ENCODE data around the gene GMFB. TPM values are rescaled to one million over a fixed set of nuclear protein-coding genes. Genes with fewer than 3 reads are reported as not detected.
A peak's percentile ranks its signal among the peaks of the same experiment; 100 is the strongest.

The GMFB gene
- total and polyA plus RNA-seq, 10 of the 15 experiments (the other 5 are each of a cell fraction or from before 2014, with no cell fraction given): 29.3 to 71.0 (median 50.8) TPM

- H3K4me1 ChIP-seq (ENCODE audit: control insufficient read depth, insufficient read depth, low read length): peaks cover 13% of the 10 kb centered on the region
- peaks cover 0 to 3% of the 10 kb centered on the region in 2 experiments; a peak in 1 of 4 replicates for H3K36me3 ChIP-seq (ENCODE audit: control insufficient read depth in 2 of 2, insufficient read depth in 2 of 2, low read length in 1 of 2)
- no peaks in the 10 kb centered on the region for H3K27me3 ChIP-seq (replicated peaks in 1 of 2; ENCODE audit: control insufficient read depth in 2 of 2, insufficient read depth in 2 of 2, low read length in 1 of 2)
- 100% methylated on average over 3 of the region's 4 CpGs for WGBS (ENCODE audit: insufficient coverage, insufficient replicate concordance, low lambda C conversion rate, missing lambda C conversion rate)
- POLR2A ChIA-PET: interaction anchor here (2.7 kb wide), 1 partner anchor 41 kb away, joined by 8 read pairs; the partner anchor contains the start of gene CDKN3
- in situ Hi-C loops (cut with MboI): no loop called here
- SMC1A ChIA-PET (ENCODE audit: uncharacterized antibody, unreplicated experiment): interaction anchor here (0.8 to 2.0 kb wide), 6 partner anchors 15 to 47 kb away, joined by 3 to 6 read pairs (median 4); no protein-coding TSS in a partner anchor
- no peak for DNase-seq (ENCODE audit: low read depth, low spot score)
- FAIRE-seq: no peak
- H3K9me3 ChIP-seq (replicated peaks; ENCODE audit: control insufficient read depth, insufficient read depth, low read length): no peaks in the 10 kb centered on the region; the same call in 2 of the 3 replicates
- intact Hi-C loops (cut with micrococcal nuclease; ENCODE audit: unreplicated experiment): loop anchor here (5.0 kb wide), 1 partner anchor 41 kb away; the partner anchor contains the start of gene CDKN3
- TF ChIP-seq ZBTB33 (IDR thresholded peaks at IDR 0.05) (peak; percentile 35; the same call in 1 of the 2 replicates), IRF5 (IDR thresholded peaks at IDR 0.05; ENCODE audit: borderline replicate concordance) (no peak)
- RAD21 ChIA-PET (ENCODE audit: unreplicated experiment): interaction anchor here (4.7 kb wide), 1 partner anchor 41 kb away, joined by 16 read pairs; the partner anchor contains the start of gene CDKN3
- no peak overlapping the region for H3K9ac ChIP-seq (ENCODE audit: control insufficient read depth, insufficient read depth, low read length)
- BruUV-seq (replicated peaks): no TSS peak
- ATAC-seq: no peak
- peak overlapping the region; percentile 46; the same call in 1 of the 2 replicates for H3K4me3 ChIP-seq
- peak overlapping the region; percentile 60 for H3K4me2 ChIP-seq (ENCODE audit: control insufficient read depth, insufficient read depth)
- no peak overlapping the region for H2AFZ ChIP-seq (ENCODE audit: control insufficient read depth, low read depth, low read length)
- CTCF ChIA-PET: interaction anchor here (1.1 to 1.9 kb wide), 8 partner anchors 12 to 335 kb away, joined by 3 to 8 read pairs (median 4); partner anchors contain the start of gene CDKN3
- H3K27ac ChIP-seq (ENCODE audit: control insufficient read depth, insufficient read depth): no peak overlapping the region
- no peaks in the 10 kb centered on the region for H4K20me1 ChIP-seq (ENCODE audit: control insufficient read depth, insufficient read depth)
- peaks cover 73% of the 10 kb centered on the region for H3K79me2 ChIP-seq (ENCODE audit: control insufficient read depth, insufficient read depth, low read length)
Measured at GRCh38 chr14:54438703-54439102, 50.1 kb downstream of the GMFB start.
